ENCODE data around the gene COL8A2. TPM values are rescaled to one million over a fixed set of nuclear protein-coding genes. Genes with fewer than 3 reads are reported as not detected.

Gene COL8A2
- total RNA-seq: 6.2 and 9.2 TPM in 2 replicates

GRCh38 chr1:36125129-36125991 lies at the start of gene COL8A2:
COL8A2 (minus strand) TSS chr1:36125222; CDS start chr1:36100242, 24,980 bp downstream.

GRCh38 chr1:36155408-36156328 lies 30.6 kb upstream of the COL8A2 start, which contains the start of gene MAP7D1:
MAP7D1 (plus strand) TSS chr1:36156160; CDS start chr1:36156418, 258 bp downstream.

GRCh38 chr1:36149237-36149972 lies 24.4 kb upstream of the COL8A2 start, which contains the start of gene TRAPPC3:
TRAPPC3 (minus strand) TSS chr1:36149486; CDS start chr1:36149378, 108 bp downstream.

GRCh38 chr1:36088577-36089392 lies 36.2 kb downstream of the COL8A2 start, which contains the start of gene ADPRS:
ADPRS (plus strand) TSS chr1:36088892; CDS start chr1:36088905, 13 bp downstream.

GRCh38 chr1:36083635-36084496 lies 41.2 kb downstream of the COL8A2 start, which contains the start of gene TEKT2:
TEKT2 (plus strand) TSS chr1:36084094; CDS start chr1:36084922, 828 bp downstream.

Other genes with a start within 250 kb of the COL8A2 start
- gene AGO1, start 242.0 kb downstream of the COL8A2 start, total RNA-seq: 16.5 and 25.9 TPM in 2 replicates
- gene AGO3, start 194.1 kb downstream of the COL8A2 start, total RNA-seq: 7.4 and 9.2 TPM in 2 replicates
- not detected in 2 replicates for gene TEKT2, start 41.1 kb downstream of the COL8A2 start, total RNA-seq
- gene ADPRS, start 36.3 kb downstream of the COL8A2 start, total RNA-seq: 50.7 and 53.9 TPM in 2 replicates
- gene TRAPPC3, start 24.3 kb upstream of the COL8A2 start, total RNA-seq: 123 and 145 TPM in 2 replicates
- 187 and 188 TPM in 2 replicates for gene MAP7D1, start 30.9 kb upstream of the COL8A2 start, total RNA-seq
- gene THRAP3, start 99.2 kb upstream of the COL8A2 start, total RNA-seq: 73.8 and 89.7 TPM in 2 replicates
- gene SH3D21, start 181.1 kb upstream of the COL8A2 start, total RNA-seq: 0.86 and 2.1 TPM in 2 replicates
- 399 and 539 TPM in 2 replicates for gene EVA1B, start 198.4 kb upstream of the COL8A2 start, total RNA-seq

Data from myometrial cell (primary cell).